Endothelial cell of umbilical vein (primary cell): ENCODE data around the gene GFER.

Experiments used
- EZH2 ChIP-seq: IDR thresholded peaks from 2 replicates; pipeline ENCODE4 v1.6.1; 2012; ENCODE audit warnings: borderline replicate concordance, low read depth, mild to moderate bottlenecking, moderate library complexity, low read length, inconsistent platforms; ENCODE audit not compliant: severe bottlenecking
- FOS ChIP-seq: IDR thresholded peaks from 2 replicates; pipeline ENCODE4 v1.6.1; 2011; ENCODE audit warnings: mild to moderate bottlenecking, low read length, moderate library complexity, borderline replicate concordance; ENCODE audit not compliant: insufficient read depth
- GATA2 ChIP-seq: IDR thresholded peaks from 2 replicates; pipeline ENCODE4 v1.7.0; 2011; ENCODE audit warnings: low read depth, mild to moderate bottlenecking, moderate library complexity, mixed read lengths, low read length; ENCODE audit not compliant: insufficient read length, insufficient read depth
- MYC ChIP-seq: IDR thresholded peaks from one replicate; pipeline ENCODE4 v1.6.1; 2011; ENCODE audit warnings: mild to moderate bottlenecking, low read depth, low read length
- POLR2A ChIP-seq: IDR thresholded peaks from 2 replicates; pipeline ENCODE4 v1.6.1; 2012; ENCODE audit warnings: low read depth, mild to moderate bottlenecking, control low read depth, low read length
- POLR2AphosphoS5 ChIP-seq: IDR thresholded peaks from 2 replicates; pipeline ENCODE4 v1.6.1; 2012; ENCODE audit warnings: low read depth, mild to moderate bottlenecking, control low read depth, low read length, moderate library complexity; ENCODE audit not compliant: insufficient read depth
- TF ChIP-seq, protein P1 (sequence below), 2 donors: IDR thresholded peaks; 1 replicate in 1 of 2; 2 replicates in 1 of 2; pipeline ENCODE4 v1.5.1; 2011; ENCODE audit warnings: low read length in 2 of 2, mild to moderate bottlenecking in 2 of 2, moderate library complexity in 2 of 2, control low read depth in 1 of 2, inconsistent platforms in 1 of 2, low read depth in 1 of 2; ENCODE audit not compliant: insufficient read depth in 1 of 2; ENCODE audit errors: extremely low read depth in 1 of 2
- TF ChIP-seq, protein P2 (sequence below): IDR thresholded peaks from 2 replicates; pipeline ENCODE4 v1.6.1; 2011; ENCODE audit not compliant: insufficient read depth, insufficient read length

DNA sequence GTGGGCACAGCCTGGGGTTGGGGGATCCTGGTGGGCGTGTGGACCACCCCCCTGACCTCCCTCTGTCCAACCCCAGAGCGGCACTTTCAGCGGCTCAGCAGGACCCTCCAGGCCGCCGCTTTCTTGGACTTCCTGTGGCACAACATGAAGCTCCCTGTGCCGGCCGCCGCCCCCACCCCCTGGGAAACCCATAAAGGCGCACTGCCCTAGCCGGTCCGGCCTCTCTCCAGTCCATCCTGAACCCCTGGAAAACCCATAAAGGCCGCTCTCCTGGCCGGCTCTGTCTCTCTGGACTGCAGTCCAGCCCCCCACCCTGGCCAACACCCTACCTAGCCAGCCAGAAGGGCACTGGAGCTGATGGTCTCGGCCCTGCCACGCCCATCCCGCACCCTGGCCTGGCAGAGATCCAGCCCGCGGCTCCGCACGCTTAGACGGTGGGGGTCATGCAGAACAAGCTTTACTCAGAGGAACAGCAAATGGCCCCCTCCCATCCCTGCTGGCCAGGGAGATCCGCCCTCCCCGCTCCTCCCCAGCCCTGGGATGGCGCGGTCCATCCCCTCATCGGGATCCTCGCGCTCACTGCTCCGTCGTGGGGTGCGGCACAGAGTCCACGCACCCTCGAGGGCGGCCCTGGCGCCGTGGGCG, 5.4 kb upstream of the GFER start:
- TF ChIP-seq, protein P1, sequence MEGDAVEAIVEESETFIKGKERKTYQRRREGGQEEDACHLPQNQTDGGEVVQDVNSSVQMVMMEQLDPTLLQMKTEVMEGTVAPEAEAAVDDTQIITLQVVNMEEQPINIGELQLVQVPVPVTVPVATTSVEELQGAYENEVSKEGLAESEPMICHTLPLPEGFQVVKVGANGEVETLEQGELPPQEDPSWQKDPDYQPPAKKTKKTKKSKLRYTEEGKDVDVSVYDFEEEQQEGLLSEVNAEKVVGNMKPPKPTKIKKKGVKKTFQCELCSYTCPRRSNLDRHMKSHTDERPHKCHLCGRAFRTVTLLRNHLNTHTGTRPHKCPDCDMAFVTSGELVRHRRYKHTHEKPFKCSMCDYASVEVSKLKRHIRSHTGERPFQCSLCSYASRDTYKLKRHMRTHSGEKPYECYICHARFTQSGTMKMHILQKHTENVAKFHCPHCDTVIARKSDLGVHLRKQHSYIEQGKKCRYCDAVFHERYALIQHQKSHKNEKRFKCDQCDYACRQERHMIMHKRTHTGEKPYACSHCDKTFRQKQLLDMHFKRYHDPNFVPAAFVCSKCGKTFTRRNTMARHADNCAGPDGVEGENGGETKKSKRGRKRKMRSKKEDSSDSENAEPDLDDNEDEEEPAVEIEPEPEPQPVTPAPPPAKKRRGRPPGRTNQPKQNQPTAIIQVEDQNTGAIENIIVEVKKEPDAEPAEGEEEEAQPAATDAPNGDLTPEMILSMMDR (IDR thresholded peaks at IDR 0.05; ENCODE audit: extremely low read depth in 1 of 2, insufficient read depth in 1 of 2, low read depth in 1 of 2, low read length in 2 of 2), result no peak
- TF ChIP-seq, protein P2, sequence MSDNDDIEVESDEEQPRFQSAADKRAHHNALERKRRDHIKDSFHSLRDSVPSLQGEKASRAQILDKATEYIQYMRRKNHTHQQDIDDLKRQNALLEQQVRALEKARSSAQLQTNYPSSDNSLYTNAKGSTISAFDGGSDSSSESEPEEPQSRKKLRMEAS, result no peak
- TF ChIP-seq EZH2 (no peak), POLR2A (no peak), POLR2AphosphoS5 (no peak), MYC (no peak), GATA2 (no peak), FOS (no peak)
